Measurements from ENCODE around the gene RIBC1. TPM values are rescaled to one million over a fixed set of nuclear protein-coding genes. Genes with fewer than 3 reads are reported as not detected.
A peak's percentile ranks its signal among the peaks of the same experiment; 100 is the strongest.
"Not testable (repeated sequence)": the region's sequence is repeated elsewhere in the genome, so short reads cannot be mapped to it uniquely, and the experiment has no call there.

Gene RIBC1
- total and polyA plus RNA-seq, 5 donors from 2014 or later = 0.39 to 1.8 (median 0.83) TPM; not detected in 1

GRCh38 chrX:53379747-53380146, 42.9 kb upstream of the RIBC1 start:
- ATAC-seq (ENCODE audit: low read depth in 2 of 2) (no peak), DNase-seq (no peak)
- Mint-ChIP-seq H3K27me3 (no peaks in the 10 kb centered on the region), H3K9me3 (no peaks in the 10 kb centered on the region), H3K27ac (no peak overlapping the region), H3K4me3 (no peak overlapping the region), H3K36me3 (peaks cover 53% of the 10 kb centered on the region), H3K4me1 (peaks cover 0 to 2% (median 0%) of the 10 kb centered on the region in 4 donors)
- no peak overlapping the region for H3K27ac ChIP-seq (ENCODE audit: insufficient read depth, low read length, poor library complexity, severe bottlenecking)
- no peaks in the 10 kb centered on the region for H3K9me3 ChIP-seq (ENCODE audit: control insufficient read depth in 2 of 2, low read length in 2 of 2)
- no peak overlapping the region for H3K4me3 ChIP-seq (ENCODE audit: low read depth, low read length)
- peaks cover 51% of the 10 kb centered on the region for H3K36me3 ChIP-seq (ENCODE audit: control insufficient read depth, insufficient read depth, low read length)
- H3K27me3 ChIP-seq (ENCODE audit: control insufficient read depth, insufficient read depth, low read length) = no peaks in the 10 kb centered on the region
- H3K4me1 ChIP-seq (ENCODE audit: control insufficient read depth, insufficient read depth, low read length, poor library complexity, severe bottlenecking) = no peaks in the 10 kb centered on the region

- Mint-ChIP-seq H3K27me3 (no peaks in the 10 kb centered on the region), H3K4me1 (peaks cover 0 to 6% (median 1%) of the 10 kb centered on the region in 4 donors), H3K9me3 (no peaks in the 10 kb centered on the region), H3K4me3 (no peak overlapping the region), H3K36me3 (peaks cover 52% of the 10 kb centered on the region), H3K27ac (peak overlapping the region in 1 of 3 donors; percentile 73)
- Histone ChIP-seq H3K27ac (ENCODE audit: insufficient read depth, low read length, poor library complexity, severe bottlenecking) (no peak overlapping the region), H3K27me3 (ENCODE audit: control insufficient read depth, insufficient read depth, low read length) (no peaks in the 10 kb centered on the region), H3K36me3 (ENCODE audit: control insufficient read depth, insufficient read depth, low read length) (peaks cover 63% of the 10 kb centered on the region), H3K9me3 (ENCODE audit: control insufficient read depth in 2 of 2, low read length in 2 of 2) (no peaks in the 10 kb centered on the region), H3K4me3 (ENCODE audit: low read depth, low read length) (no peak overlapping the region), H3K4me1 (ENCODE audit: control insufficient read depth, insufficient read depth, low read length, poor library complexity, severe bottlenecking) (no peaks in the 10 kb centered on the region)
- no peak for ATAC-seq (ENCODE audit: low read depth in 2 of 2)
- DNase-seq = no peak
Observed at GRCh38 chrX:53383376-53384076, 39.1 kb upstream of the RIBC1 start.

- no peak for ATAC-seq (ENCODE audit: low read depth in 2 of 2)
- Mint-ChIP-seq H3K27me3 (no peaks in the 10 kb centered on the region), H3K9me3 (peaks cover 0 to 1% (median 0%) of the 10 kb centered on the region in 7 donors), H3K4me3 (no peak overlapping the region), H3K27ac (peak overlapping the region in 2 of 3 donors; percentile 33 to 73), H3K4me1 (peaks cover 0 to 4% (median 0%) of the 10 kb centered on the region in 4 donors), H3K36me3 (peaks cover 45% of the 10 kb centered on the region)
- H3K27me3 ChIP-seq (ENCODE audit: control insufficient read depth, insufficient read depth, low read length) = no peaks in the 10 kb centered on the region
- H3K4me1 ChIP-seq (ENCODE audit: control insufficient read depth, insufficient read depth, low read length, poor library complexity, severe bottlenecking) = no peaks in the 10 kb centered on the region
- peaks cover 44% of the 10 kb centered on the region for H3K36me3 ChIP-seq (ENCODE audit: control insufficient read depth, insufficient read depth, low read length)
- DNase-seq = no peak
- H3K9me3 ChIP-seq (ENCODE audit: control insufficient read depth in 2 of 2, low read length in 2 of 2) = no peaks in the 10 kb centered on the region
- H3K27ac ChIP-seq (ENCODE audit: insufficient read depth, low read length, poor library complexity, severe bottlenecking) = no peak overlapping the region
- H3K4me3 ChIP-seq (ENCODE audit: low read depth, low read length) = no peak overlapping the region
Observed at GRCh38 chrX:53395605-53396298, 26.9 kb upstream of the RIBC1 start.

- peaks cover 57% of the 10 kb centered on the region for H3K36me3 Mint-ChIP-seq
- Histone ChIP-seq H3K27me3 (ENCODE audit: control insufficient read depth, insufficient read depth, low read length) (no peaks in the 10 kb centered on the region), H3K9me3 (ENCODE audit: control insufficient read depth in 2 of 2, low read length in 2 of 2) (no peaks in the 10 kb centered on the region), H3K27ac (ENCODE audit: insufficient read depth, low read length, poor library complexity, severe bottlenecking) (no peak overlapping the region), H3K4me3 (ENCODE audit: low read depth, low read length) (no peak overlapping the region), H3K36me3 (ENCODE audit: control insufficient read depth, insufficient read depth, low read length) (peaks cover 44% of the 10 kb centered on the region), H3K4me1 (ENCODE audit: control insufficient read depth, insufficient read depth, low read length, poor library complexity, severe bottlenecking) (no peaks in the 10 kb centered on the region)
- H3K4me1 Mint-ChIP-seq = peaks cover 0 to 5% (median 2%) of the 10 kb centered on the region in 4 donors
- no peak overlapping the region for H3K4me3 Mint-ChIP-seq
- H3K27ac Mint-ChIP-seq = no peak overlapping the region
- no peaks in the 10 kb centered on the region for H3K27me3 Mint-ChIP-seq
- ATAC-seq (ENCODE audit: low read depth in 2 of 2) (no peak), DNase-seq (no peak)
- peaks cover 0 to 1% (median 0%) of the 10 kb centered on the region in 7 donors for H3K9me3 Mint-ChIP-seq
Observed at GRCh38 chrX:53398216-53398615, 24.5 kb upstream of the RIBC1 start.

- Mint-ChIP-seq H3K4me3 (no peak overlapping the region), H3K9me3 (no peaks in the 10 kb centered on the region), H3K36me3 (peaks cover 62% of the 10 kb centered on the region), H3K27me3 (no peaks in the 10 kb centered on the region), H3K27ac (no peak overlapping the region), H3K4me1 (peaks cover 0 to 5% (median 2%) of the 10 kb centered on the region in 4 donors)
- no peak for ATAC-seq (ENCODE audit: low read depth in 2 of 2)
- Histone ChIP-seq H3K36me3 (ENCODE audit: control insufficient read depth, insufficient read depth, low read length) (peaks cover 63% of the 10 kb centered on the region), H3K27me3 (ENCODE audit: control insufficient read depth, insufficient read depth, low read length) (no peaks in the 10 kb centered on the region), H3K4me3 (ENCODE audit: low read depth, low read length) (no peak overlapping the region), H3K27ac (ENCODE audit: insufficient read depth, low read length, poor library complexity, severe bottlenecking) (no peak overlapping the region), H3K4me1 (ENCODE audit: control insufficient read depth, insufficient read depth, low read length, poor library complexity, severe bottlenecking) (no peaks in the 10 kb centered on the region), H3K9me3 (ENCODE audit: control insufficient read depth in 2 of 2, low read length in 2 of 2) (no peaks in the 10 kb centered on the region)
- DNase-seq = no peak
Observed at GRCh38 chrX:53403535-53403934, 19.1 kb upstream of the RIBC1 start.

- H3K36me3 ChIP-seq (ENCODE audit: control insufficient read depth, insufficient read depth, low read length) = peaks cover 66% of the 10 kb centered on the region
- Mint-ChIP-seq H3K27me3 (no peaks in the 10 kb centered on the region), H3K4me3 (no peak overlapping the region), H3K4me1 (peaks cover 1 to 28% (median 4%) of the 10 kb centered on the region in 4 donors), H3K36me3 (peaks cover 46% of the 10 kb centered on the region), H3K27ac (peak overlapping the region in 1 of 3 donors; percentile 74), H3K9me3 (no peaks in the 10 kb centered on the region)
- no peak overlapping the region for H3K27ac ChIP-seq (ENCODE audit: insufficient read depth, low read length, poor library complexity, severe bottlenecking)
- ATAC-seq (ENCODE audit: low read depth in 2 of 2) (no peak), DNase-seq (no peak)
- no peaks in the 10 kb centered on the region for H3K27me3 ChIP-seq (ENCODE audit: control insufficient read depth, insufficient read depth, low read length)
- H3K4me1 ChIP-seq (ENCODE audit: control insufficient read depth, insufficient read depth, low read length, poor library complexity, severe bottlenecking) = no peaks in the 10 kb centered on the region
- no peak overlapping the region for H3K4me3 ChIP-seq (ENCODE audit: low read depth, low read length)
- H3K9me3 ChIP-seq (ENCODE audit: control insufficient read depth in 2 of 2, low read length in 2 of 2) = no peaks in the 10 kb centered on the region
Observed at GRCh38 chrX:53412446-53412845, 10.2 kb upstream of the RIBC1 start.

GRCh38 chrX:53420351-53420750, 2.3 kb upstream of the RIBC1 start:
- not testable (repeated sequence) for H3K9me3 Mint-ChIP-seq; H3K9me3 ChIP-seq (ENCODE audit: control insufficient read depth in 2 of 2, low read length in 2 of 2); ATAC-seq (ENCODE audit: low read depth in 2 of 2); H3K36me3 Mint-ChIP-seq; H3K27me3 ChIP-seq (ENCODE audit: control insufficient read depth, insufficient read depth, low read length); H3K36me3 ChIP-seq (ENCODE audit: control insufficient read depth, insufficient read depth, low read length); H3K27me3 Mint-ChIP-seq; H3K4me3 ChIP-seq (ENCODE audit: low read depth, low read length); DNase-seq
- peak overlapping the region; percentile 95 for H3K27ac ChIP-seq (ENCODE audit: insufficient read depth, low read length, poor library complexity, severe bottlenecking)
- Mint-ChIP-seq H3K27ac (peak overlapping the region; percentile 3 to 97 (median 43)), H3K4me1 (peaks cover 10 to 54% (median 20%) of the 10 kb centered on the region in 4 donors), H3K4me3 (peak overlapping the region; percentile 88 to 99 (median 92))
- H3K4me1 ChIP-seq (ENCODE audit: control insufficient read depth, insufficient read depth, low read length, poor library complexity, severe bottlenecking) = peaks cover 24% of the 10 kb centered on the region

Data from CD4-positive, CD25-positive, alpha-beta regulatory T cell (primary cell).